Erythroblast (primary cell): ENCODE measurements around the gene CBLB.

Source experiments
- GATA1 ChIP-seq: IDR thresholded peaks from 2 replicates; pipeline ENCODE4 v1.6.1; 2011; ENCODE audit warnings: low read depth, mild to moderate bottlenecking, control low read depth, low read length, moderate library complexity
- POLR2A ChIP-seq: IDR thresholded peaks from 2 replicates; pipeline ENCODE4 v1.6.1; 2011; ENCODE audit warnings: mild to moderate bottlenecking, low read length

- TF ChIP-seq POLR2A (no peak), GATA1 (no peak)
These were observed 56.6 kb downstream of the CBLB start for GRCh38 chr3:105812194-105812586.
